Motor neuron (in vitro differentiated cells): ENCODE measurements around the gene NACC2. TPM values are rescaled to one million over a fixed set of nuclear protein-coding genes. Genes with fewer than 3 reads are reported as not detected.

Source experiments
- ATAC-seq, 8 experiments: fragments of 200-7000 bp; cut with Tn5 transposase; replicated peaks in 6 of 8; 2 replicates each; pipeline ENCODE4 v1.8.0; 2021; ENCODE audit warnings: mild to moderate bottlenecking in 8 of 8, moderate library complexity in 8 of 8
- H3K27ac ChIP-seq, 2 donors: fragments of 250-450 bp; sonication (Bioruptor Pico); 2 replicates each; pipeline ENCODE4 v1.9.0; 2021; ENCODE audit warnings: antibody characterized with exemption in 2 of 2, mild to moderate bottlenecking in 2 of 2, moderate library complexity in 1 of 2
- H3K4me1 ChIP-seq, 2 donors: fragments of 250-450 bp; sonication (Bioruptor Pico); replicated peaks in 1 of 2; 2 replicates each; pipeline ENCODE4 v1.6.1; 2021; ENCODE audit warnings: antibody characterized with exemption in 2 of 2, mild to moderate bottlenecking in 2 of 2, moderate library complexity in 1 of 2
- H3K4me3 ChIP-seq, 5 donors: fragments of 250-450 bp; sonication (Bioruptor Pico); 2 replicates each; pipeline ENCODE4 v1.9.0; 2021; ENCODE audit warnings: antibody characterized with exemption in 5 of 5, mild to moderate bottlenecking in 5 of 5, moderate library complexity in 4 of 5
- WGBS, 10 experiments: fragments of 450-650 bp; shearing (Covaris generic); methylation state at CpG; one replicate each; pipeline ENCODE4 v1.0.0; 2022; 5-methylcytosine and 5-hydroxymethylcytosine counted together
- in situ Hi-C, 9 experiments: fragments of 400-800 bp; cut with MboI; loops; one replicate each; pipeline ENCODE4 v1.15.0; 2021; ENCODE audit warnings: low sequenced_read_pairs in 9 of 9, low pct_unique_long_range_greater_than_20kb in 2 of 9; ENCODE audit not compliant: unreplicated experiment in 9 of 9
- total RNA-seq, 8 experiments: library from RNA; unstranded; fragments of 300-600 nt; gene quantifications; 2 replicates each; pipeline versions ENCODE4 v1.2.3 to v1.2.4, GENCODE V29; 2022

Gene NACC2
- total RNA-seq, 8 experiments from 2014 or later: 3.8 to 43.0 (median 16.7) TPM

DNA sequence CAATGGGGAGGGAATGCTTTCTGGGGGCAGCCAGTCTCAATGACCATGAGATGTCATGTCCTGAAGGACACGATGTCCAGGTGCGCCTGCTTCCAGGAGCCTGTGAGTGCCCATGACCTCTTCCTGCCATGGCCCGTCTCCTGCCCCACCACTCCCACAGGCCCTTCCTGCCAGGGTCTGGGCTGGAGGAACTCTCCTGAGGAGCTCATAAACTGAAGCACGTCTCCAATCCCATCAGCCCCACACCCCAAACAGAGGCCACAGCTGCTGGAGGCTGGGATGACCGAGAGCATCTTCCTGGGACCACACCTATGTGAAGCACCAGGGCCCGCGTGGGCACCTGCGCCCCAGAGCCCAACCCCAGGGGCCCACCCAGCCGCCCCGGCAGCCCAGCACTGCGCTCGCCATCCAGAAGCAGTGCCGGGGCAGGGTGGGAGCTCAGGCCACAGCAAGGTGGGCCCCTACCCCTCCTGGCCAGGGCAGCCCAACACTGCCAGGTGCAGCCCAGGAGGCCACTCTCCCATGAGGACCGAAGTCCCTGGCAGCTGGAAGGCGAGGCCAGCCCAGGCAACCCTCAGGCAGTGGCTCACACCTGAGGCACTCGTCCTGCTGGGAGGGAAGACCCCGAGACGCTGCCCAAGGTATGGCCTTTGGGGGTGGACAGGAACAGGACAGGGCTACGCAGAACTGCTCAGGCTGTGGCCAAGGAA, 80.0 kb downstream of the NACC2 start:
- in situ Hi-C loops: no loop called here
- no peak overlapping the region for H3K4me3 ChIP-seq
- no peak for ATAC-seq
- WGBS, 10 experiments: 50 to 100% (median 80%) methylated on average over 1 to 4 of the region's 19 CpGs; no CpG with 5 or more reads in 6 of the 10 experiments
- no peak overlapping the region for H3K27ac ChIP-seq
- H3K4me1 ChIP-seq: peaks cover 49% of the 10 kb centered on the region in 2 donors

DNA sequence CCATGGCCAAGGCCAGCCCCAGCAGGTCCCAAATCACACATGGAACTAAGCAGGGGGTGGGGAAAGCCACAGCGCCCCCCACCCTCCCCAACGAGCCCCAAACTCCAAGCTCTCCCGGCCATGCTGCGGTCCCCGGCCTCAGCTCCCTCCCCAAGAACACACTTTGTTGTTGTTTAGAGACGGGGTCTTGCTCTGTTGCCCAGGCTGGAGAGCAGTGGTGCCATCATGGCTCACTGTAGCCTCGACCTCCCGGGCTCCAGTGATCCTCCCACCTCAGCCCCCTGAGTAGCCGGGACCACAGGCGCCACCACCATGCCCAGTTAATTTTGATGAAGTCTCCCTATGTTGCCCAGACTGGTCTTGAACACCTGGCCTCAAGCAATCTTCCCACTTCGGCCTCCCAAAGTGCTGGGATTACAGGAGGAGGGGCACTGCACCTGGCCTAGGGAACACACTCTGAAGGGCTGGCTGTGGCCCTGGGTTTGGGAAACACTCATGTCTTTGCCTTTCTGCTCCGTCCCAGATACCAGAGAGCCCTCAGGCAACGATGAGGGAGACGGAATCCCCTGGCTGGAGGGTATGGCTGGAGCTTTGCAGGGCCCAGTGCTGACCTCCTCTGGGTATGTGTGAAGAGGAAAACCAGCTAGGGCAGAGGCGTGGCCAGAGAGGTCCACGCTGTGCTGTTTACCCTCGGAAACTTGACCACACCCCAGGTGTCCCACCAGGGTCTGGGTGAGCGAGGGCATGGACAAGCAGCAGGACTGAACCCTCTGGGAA, 80.8 kb downstream of the NACC2 start:
- WGBS, 10 experiments: 90 to 100% (median 100%) methylated on average over 1 to 3 of the region's 18 CpGs; no CpG with 5 or more reads in 5 of the 10 experiments
- in situ Hi-C loops: no loop called here
- no peak for ATAC-seq
- Histone ChIP-seq H3K4me3 (no peak overlapping the region), H3K27ac (no peak overlapping the region), H3K4me1 (peaks cover 50 to 52% of the 10 kb centered on the region in 2 donors)

DNA sequence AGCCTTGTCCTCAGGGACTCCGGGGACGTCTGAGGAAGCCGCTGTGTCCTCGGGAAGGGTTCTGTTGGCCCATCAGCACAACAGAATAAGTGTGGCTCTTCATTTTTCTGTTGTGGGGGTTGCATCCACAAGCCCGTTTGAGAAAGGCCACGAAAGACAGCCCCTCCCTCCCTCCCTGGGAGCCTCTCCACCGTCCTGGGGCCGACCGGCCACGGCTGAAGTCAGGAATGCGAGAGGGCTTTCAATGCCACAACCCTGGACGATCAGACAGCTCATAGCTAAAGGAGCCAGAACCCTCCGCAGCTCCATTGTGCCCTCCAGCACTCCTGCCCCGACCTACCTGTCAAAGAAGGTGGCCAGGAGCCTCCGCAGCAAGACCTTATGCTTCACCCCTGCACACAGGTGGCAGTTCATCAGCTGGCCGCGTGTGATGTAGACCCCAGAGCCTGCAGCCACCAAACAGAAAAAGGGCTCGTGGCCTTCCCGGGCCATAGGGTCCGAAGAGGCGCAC, 81.5 kb downstream of the NACC2 start:
- in situ Hi-C loops: no loop called here
- 20 to 90% (median 80%) methylated on average over 1 to 9 of the region's 21 CpGs; no CpG with 5 or more reads in 5 of the 10 experiments for WGBS, 10 experiments
- no peak overlapping the region for H3K4me3 ChIP-seq
- H3K4me1 ChIP-seq: peaks cover 50 to 52% of the 10 kb centered on the region in 2 donors
- ATAC-seq: no peak
- peak overlapping the region in 1 of 2 donors; percentile 40 for H3K27ac ChIP-seq

DNA sequence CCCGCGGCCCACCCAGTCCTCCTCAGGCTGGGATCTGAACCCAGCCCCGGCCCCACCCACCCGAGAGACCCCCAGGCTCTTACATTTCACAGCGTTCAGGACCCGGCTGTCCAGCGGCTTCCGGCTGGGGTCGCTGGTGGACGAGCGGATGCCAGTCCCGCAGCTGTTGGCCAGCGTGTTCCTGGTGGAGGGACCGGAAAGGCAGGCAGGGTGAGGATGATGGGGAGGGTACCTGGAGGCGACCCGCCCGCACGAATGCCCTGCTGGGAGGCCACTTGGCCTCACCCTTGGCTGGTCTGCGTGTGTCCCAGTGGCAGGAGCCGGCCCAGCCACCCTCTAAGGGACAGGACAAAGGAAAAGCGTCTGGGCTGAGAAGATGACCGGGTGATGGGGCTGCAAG, 82.0 kb downstream of the NACC2 start:
- peaks cover 51 to 52% of the 10 kb centered on the region in 2 donors for H3K4me1 ChIP-seq
- no peak overlapping the region for H3K4me3 ChIP-seq
- in situ Hi-C loops: no loop called here
- 40 to 93% methylated on average over 1 to 8 of the region's 22 CpGs; no CpG with 5 or more reads in 8 of the 10 experiments for WGBS, 10 experiments
- no peak for ATAC-seq
- H3K27ac ChIP-seq: peak overlapping the region in 1 of 2 donors; percentile 40

DNA sequence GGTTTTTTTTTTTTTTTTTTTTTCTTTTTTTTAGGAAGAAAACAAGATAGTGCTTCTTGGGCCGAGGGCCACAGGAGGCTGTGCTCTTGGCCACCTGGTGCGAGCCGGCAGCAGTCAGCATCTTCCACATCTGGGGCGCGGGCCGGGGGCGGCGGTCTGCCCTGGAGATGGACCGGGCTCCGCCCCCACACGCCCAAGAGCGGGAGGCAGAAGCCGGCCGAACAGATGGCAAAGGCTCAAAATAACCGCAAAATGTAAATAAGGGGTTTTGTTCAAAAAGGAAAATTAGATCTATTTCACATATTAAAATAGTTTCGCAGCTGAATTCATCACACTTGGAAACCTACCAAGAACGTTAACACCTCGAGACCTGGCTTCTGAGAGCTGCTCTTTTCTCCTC, 82.4 kb downstream of the NACC2 start:
- ATAC-seq: peak in 5 of 8 experiments; percentile 14 to 73 (median 23)
- in situ Hi-C loops: no loop called here
- H3K4me1 ChIP-seq: peaks cover 56 to 57% of the 10 kb centered on the region in 2 donors
- 2 to 83% (median 49%) methylated on average over 1 to 13 of the region's 18 CpGs; no CpG with 5 or more reads in 5 of the 10 experiments for WGBS, 10 experiments
- H3K4me3 ChIP-seq: no peak overlapping the region
- H3K27ac ChIP-seq: peak overlapping the region in 1 of 2 donors; percentile 90

DNA sequence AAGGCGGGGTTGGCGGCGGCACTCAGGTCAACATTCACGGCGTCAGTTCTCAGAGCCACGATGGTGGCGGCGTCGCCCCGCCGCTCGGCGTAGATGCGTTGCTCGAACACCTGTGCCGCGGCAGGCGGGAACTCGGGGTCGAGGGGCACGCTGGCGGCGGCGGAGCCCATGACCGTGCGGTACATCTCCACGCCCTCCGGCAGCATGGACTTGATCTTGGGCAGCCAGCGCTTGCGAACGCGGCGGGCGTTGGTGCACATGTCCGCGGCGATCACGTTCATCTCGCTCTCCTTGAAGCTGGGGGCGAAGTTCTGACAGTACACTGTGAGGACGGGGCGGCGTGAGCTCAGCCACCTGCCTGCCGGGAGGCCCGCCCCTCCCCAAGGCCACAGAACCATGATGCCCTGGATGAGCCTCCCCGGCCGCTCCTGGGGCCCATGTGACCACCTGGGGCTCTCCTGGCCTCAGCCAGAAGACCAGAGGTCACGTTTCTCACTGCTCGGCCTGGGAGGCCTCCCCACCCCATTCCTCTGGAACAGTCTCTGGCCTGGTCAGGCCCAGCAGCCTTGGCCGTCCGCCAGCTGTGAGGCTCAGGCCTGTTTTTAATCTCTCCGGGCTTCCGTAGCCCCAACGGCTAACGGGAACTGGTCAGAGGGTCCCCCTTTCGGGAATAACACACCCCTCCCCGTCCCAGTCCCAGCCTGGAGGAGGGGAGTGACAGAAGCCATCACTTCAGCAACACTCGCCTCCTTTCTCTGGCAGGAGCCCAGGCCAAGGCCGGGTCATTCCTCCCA, 83.2 kb downstream of the NACC2 start:
- in situ Hi-C loops: no loop called here
- ATAC-seq: peak; percentile 42 to 89 (median 69)
- peak overlapping the region; percentile 65 to 90 for H3K27ac ChIP-seq
- WGBS, 10 experiments: 0 to 100% (median 62%) methylated on average over 1 to 21 of the region's 59 CpGs; no CpG with 5 or more reads in 5 of the 10 experiments
- no peak overlapping the region for H3K4me3 ChIP-seq
- H3K4me1 ChIP-seq: peaks cover 63 to 64% of the 10 kb centered on the region in 2 donors

DNA sequence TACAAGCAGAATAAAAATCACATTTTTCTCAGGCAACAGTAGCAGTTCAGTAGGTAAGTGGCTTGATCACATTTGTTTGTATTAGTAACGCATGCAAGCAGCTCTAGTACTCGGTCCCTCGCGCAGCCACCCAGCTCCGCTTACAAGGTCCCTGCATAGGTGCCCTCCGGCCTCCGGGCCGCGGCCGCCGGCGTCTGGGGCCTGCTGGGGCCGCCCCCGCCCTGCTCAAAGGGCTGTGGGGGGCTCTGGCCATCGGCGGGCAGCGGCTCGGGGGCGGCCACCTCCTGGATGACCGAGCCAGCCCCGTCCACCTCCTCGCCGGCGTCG, 83.8 kb downstream of the NACC2 start:
- WGBS, 10 experiments: no CpG with 5 or more reads among the region's 25 CpGs
- H3K27ac ChIP-seq: peak overlapping the region; percentile 65 to 90
- peaks cover 69% of the 10 kb centered on the region in 2 donors for H3K4me1 ChIP-seq
- in situ Hi-C loops: no loop called here
- H3K4me3 ChIP-seq: no peak overlapping the region
- no peak for ATAC-seq

DNA sequence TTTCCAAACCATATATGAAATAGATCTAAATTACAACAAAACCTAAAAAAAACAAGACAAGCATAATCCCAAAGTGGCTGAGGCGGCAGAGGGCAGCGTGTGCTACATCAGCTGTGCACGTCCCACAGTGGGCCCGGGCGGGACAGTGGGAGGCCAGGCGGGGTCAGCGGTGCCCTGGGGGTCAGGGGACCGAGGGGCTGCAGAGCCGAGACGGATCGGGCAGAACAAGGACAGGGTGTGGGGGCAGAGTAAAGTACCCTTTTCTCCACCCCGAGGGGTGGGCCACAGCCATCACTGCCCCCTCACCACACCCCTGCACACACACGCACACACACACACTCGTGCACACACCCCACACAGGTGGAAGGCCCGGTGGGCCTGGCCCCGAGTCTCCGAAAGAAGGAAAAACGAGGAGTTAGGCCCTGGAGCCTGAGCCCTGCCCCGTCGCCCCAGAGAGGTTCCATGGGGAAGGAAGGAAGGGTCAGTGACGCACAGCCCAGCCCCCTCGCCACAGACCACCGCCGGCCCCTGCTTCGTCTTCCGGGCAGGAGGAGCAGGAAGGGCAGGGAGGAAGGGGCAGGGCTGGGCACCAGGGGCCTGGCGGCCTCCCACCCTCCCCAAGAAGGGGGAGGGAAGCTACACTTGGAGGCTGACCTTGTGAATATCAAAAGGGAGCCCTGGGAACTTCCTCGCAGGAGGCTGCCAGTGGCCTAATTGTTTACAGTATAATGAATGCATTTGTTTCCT, 84.3 kb downstream of the NACC2 start:
- H3K4me1 ChIP-seq: peaks cover 73 to 75% of the 10 kb centered on the region in 2 donors
- H3K4me3 ChIP-seq: no peak overlapping the region
- no peak for ATAC-seq
- in situ Hi-C loops: no loop called here
- H3K27ac ChIP-seq: peak overlapping the region in 1 of 2 donors; percentile 90
- 40 to 100% (median 100%) methylated on average over 1 to 2 of the region's 28 CpGs; no CpG with 5 or more reads in 7 of the 10 experiments for WGBS, 10 experiments

DNA sequence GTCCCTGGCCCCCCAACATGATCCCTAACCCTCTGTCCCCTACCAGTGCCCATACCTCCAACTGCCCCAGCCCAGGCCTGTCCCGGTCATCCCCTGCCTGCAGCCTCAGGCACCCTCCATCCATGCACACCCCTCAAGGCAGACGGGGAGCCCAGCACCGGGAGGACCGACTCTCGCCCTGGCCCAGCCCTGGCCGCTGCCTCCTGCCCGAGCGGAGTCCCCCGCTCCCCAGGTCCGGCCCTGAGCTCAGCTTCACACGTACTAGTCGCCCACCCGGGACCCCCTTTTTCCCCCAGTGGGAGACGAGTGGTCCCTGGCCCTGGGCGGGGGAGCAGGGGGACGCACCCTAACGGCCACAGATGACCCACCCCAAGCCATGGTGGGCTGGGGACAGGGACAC, 84.9 kb downstream of the NACC2 start:
- no CpG with 5 or more reads among the region's 17 CpGs for WGBS, 10 experiments

DNA sequence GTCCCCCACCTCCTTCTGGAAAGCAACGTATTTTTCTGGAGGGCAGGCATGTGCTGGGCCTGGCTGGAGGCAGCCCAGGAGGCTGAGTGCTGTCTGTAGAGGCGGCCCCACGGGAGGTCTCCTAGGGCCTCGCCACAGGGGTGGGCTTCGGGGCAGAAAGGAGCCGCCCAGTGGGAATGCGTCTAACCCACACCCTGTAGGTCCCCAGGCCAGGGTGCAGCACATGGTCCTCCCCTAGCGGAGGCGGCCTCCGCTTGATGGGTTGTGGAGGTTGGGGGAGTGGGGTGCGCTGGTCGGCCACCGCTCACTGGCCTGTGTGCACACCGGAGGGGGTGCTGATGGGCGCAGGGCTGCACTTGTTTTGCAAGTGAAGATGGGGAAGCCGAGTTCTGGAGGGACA, 85.6 kb downstream of the NACC2 start:
- no peak for ATAC-seq
- in situ Hi-C loops: no loop called here
- Histone ChIP-seq H3K4me3 (no peak overlapping the region), H3K4me1 (peaks cover 86 to 87% of the 10 kb centered on the region in 2 donors), H3K27ac (peak overlapping the region in 1 of 2 donors; percentile 81)
- WGBS, 10 experiments: 0 to 100% (median 90%) methylated on average over 1 to 2 of the region's 16 CpGs; no CpG with 5 or more reads in 6 of the 10 experiments

More for the DNA sequence above, 84.9 kb downstream of the NACC2 start:
- no peak for ATAC-seq
- in situ Hi-C loops: no loop called here
- Histone ChIP-seq H3K4me1 (peaks cover 79 to 81% of the 10 kb centered on the region in 2 donors), H3K27ac (no peak overlapping the region), H3K4me3 (no peak overlapping the region)

DNA sequence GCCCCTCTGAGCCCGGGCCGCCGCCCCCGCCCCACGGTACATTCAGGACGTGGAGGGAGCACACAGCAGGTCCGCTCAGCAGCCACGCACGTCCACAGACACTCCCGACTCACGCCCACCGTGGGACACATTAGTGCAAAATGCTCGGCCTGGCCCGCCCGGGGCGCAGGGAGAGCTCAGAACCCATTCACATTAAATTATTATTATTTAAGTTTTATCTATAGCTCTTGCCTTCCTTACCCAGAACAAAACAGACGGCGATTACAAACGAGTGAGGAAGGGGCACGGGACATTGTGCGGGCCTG, 86.4 kb downstream of the NACC2 start:
- H3K4me3 ChIP-seq: no peak overlapping the region
- in situ Hi-C loops: no loop called here
- H3K4me1 ChIP-seq: peaks cover 94 to 96% of the 10 kb centered on the region in 2 donors
- ATAC-seq: peak in 1 of 8 experiments; percentile 40
- WGBS, 10 experiments: 20 to 85% (median 58%) methylated on average over 3 to 6 of the region's 21 CpGs; no CpG with 5 or more reads in 4 of the 10 experiments
- H3K27ac ChIP-seq: peak overlapping the region; percentile 75 to 81
